ENCODE results near the gene ADH5.

The ADH5 gene

GRCh38 chr4:99022566-99022965, 66.0 kb downstream of the ADH5 start:
- TF ChIP-seq, protein P1, sequence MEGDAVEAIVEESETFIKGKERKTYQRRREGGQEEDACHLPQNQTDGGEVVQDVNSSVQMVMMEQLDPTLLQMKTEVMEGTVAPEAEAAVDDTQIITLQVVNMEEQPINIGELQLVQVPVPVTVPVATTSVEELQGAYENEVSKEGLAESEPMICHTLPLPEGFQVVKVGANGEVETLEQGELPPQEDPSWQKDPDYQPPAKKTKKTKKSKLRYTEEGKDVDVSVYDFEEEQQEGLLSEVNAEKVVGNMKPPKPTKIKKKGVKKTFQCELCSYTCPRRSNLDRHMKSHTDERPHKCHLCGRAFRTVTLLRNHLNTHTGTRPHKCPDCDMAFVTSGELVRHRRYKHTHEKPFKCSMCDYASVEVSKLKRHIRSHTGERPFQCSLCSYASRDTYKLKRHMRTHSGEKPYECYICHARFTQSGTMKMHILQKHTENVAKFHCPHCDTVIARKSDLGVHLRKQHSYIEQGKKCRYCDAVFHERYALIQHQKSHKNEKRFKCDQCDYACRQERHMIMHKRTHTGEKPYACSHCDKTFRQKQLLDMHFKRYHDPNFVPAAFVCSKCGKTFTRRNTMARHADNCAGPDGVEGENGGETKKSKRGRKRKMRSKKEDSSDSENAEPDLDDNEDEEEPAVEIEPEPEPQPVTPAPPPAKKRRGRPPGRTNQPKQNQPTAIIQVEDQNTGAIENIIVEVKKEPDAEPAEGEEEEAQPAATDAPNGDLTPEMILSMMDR (IDR thresholded peaks at IDR 0.05) = no peak

- TF ChIP-seq, protein P1 (IDR thresholded peaks at IDR 0.05) = no peak
Observed at GRCh38 chr4:99021386-99021785, 67.2 kb downstream of the ADH5 start.

Measured in LNCAP (cell line).